GM18519 (cell line): ENCODE results near the gene GJA9.
"Not testable (repeated sequence)": the region's sequence is repeated elsewhere in the genome, so short reads cannot be mapped to it uniquely, and the experiment has no call there.

Experiments used
- ATAC-seq: cut with Tn5 transposase; IDR thresholded peaks from one replicate; pipeline ENCODE4 v1.9.1; 2021; ENCODE audit warnings: mild to moderate bottlenecking, moderate library complexity; ENCODE audit not compliant: unreplicated experiment, low FRiP score

Gene GJA9

GRCh38 chr1:38881487-38881886 lies at the start of gene GJA9:
TSS of gene GJA9 (minus strand) at chr1:38881587. CDS start at chr1:38876098, 5,489 bp downstream.
- ATAC-seq, result no peak

GRCh38 chr1:38929476-38929875 lies 48.1 kb upstream of the GJA9 start:
- ATAC-seq, result no peak

- no peak for ATAC-seq
These were observed 47.7 kb upstream of the GJA9 start for GRCh38 chr1:38929054-38929453.

GRCh38 chr1:38926091-38926490 lies 44.7 kb upstream of the GJA9 start:
- no peak for ATAC-seq

- no peak for ATAC-seq
These were observed 44.0 kb upstream of the GJA9 start for GRCh38 chr1:38925391-38925790.

GRCh38 chr1:38923607-38924006 lies 42.2 kb upstream of the GJA9 start:
- no peak for ATAC-seq

GRCh38 chr1:38919130-38919529 lies 37.7 kb upstream of the GJA9 start:
- ATAC-seq, result no peak

GRCh38 chr1:38918568-38918967 lies 37.2 kb upstream of the GJA9 start:
- ATAC-seq, result no peak

- no peak for ATAC-seq
These were observed 36.4 kb upstream of the GJA9 start for GRCh38 chr1:38917772-38918171.

GRCh38 chr1:38917337-38917736 lies 36.0 kb upstream of the GJA9 start:
- ATAC-seq, result no peak

GRCh38 chr1:38915352-38915948 lies 34.1 kb upstream of the GJA9 start:
- ATAC-seq, result no peak

- not testable (repeated sequence) for ATAC-seq
These were observed 33.5 kb upstream of the GJA9 start for GRCh38 chr1:38914908-38915307.

GRCh38 chr1:38908821-38909220 lies 27.4 kb upstream of the GJA9 start:
- ATAC-seq, result no peak

GRCh38 chr1:38905985-38906384 lies 24.6 kb upstream of the GJA9 start:
- no peak for ATAC-seq

GRCh38 chr1:38899560-38899959 lies 18.2 kb upstream of the GJA9 start:
- ATAC-seq, result no peak

GRCh38 chr1:38898653-38899230 lies 17.4 kb upstream of the GJA9 start:
- no peak for ATAC-seq

- no peak for ATAC-seq
These were observed 14.8 kb upstream of the GJA9 start for GRCh38 chr1:38896169-38896568.

- ATAC-seq, result no peak
These were observed 11.6 kb upstream of the GJA9 start for GRCh38 chr1:38892976-38893375.

- no peak for ATAC-seq
These were observed 10.4 kb upstream of the GJA9 start for GRCh38 chr1:38891753-38892152.

GRCh38 chr1:38889589-38889988 lies 8.2 kb upstream of the GJA9 start:
- ATAC-seq, result no peak

GRCh38 chr1:38888423-38889333 lies 7.3 kb upstream of the GJA9 start:
- ATAC-seq, result no peak

GRCh38 chr1:38885092-38885491 lies 3.7 kb upstream of the GJA9 start:
- ATAC-seq, result no peak
